GM10266 (cell line): ENCODE data around the gene ACTR5.

ENCODE experiments used
- DNase-seq: peaks from one replicate; pipeline ENCODE4 v3.0.0; 2012; ENCODE audit errors: extremely low spot score
- CTCF ChIP-seq: IDR thresholded peaks from 2 replicates; pipeline ENCODE4 v1.5.1; 2012; ENCODE audit warnings: mild to moderate bottlenecking, low read depth; ENCODE audit not compliant: control insufficient read depth, insufficient read depth; ENCODE audit errors: missing control alignments

Gene ACTR5

GRCh38 chr20:38798266-38798665 is 50.0 kb downstream of the ACTR5 start:
- TF ChIP-seq CTCF, result no peak
- DNase-seq, result no peak

- DNase-seq, result no peak
- TF ChIP-seq CTCF, result no peak
Measured at GRCh38 chr20:38799203-38799602, 50.9 kb downstream of the ACTR5 start.

- TF ChIP-seq CTCF, result no peak
- no peak for DNase-seq
Measured at GRCh38 chr20:38800882-38801281, 52.6 kb downstream of the ACTR5 start.

- no peak for DNase-seq
- no peak for TF ChIP-seq CTCF
Measured at GRCh38 chr20:38804221-38804620, 56.0 kb downstream of the ACTR5 start.

GRCh38 chr20:38804682-38805501 is 56.6 kb downstream of the ACTR5 start:
- DNase-seq, result peak; percentile 72
- no peak for TF ChIP-seq CTCF

- TF ChIP-seq CTCF, result no peak
- peak; percentile 87 for DNase-seq
Measured at GRCh38 chr20:38805502-38805957, 57.3 kb downstream of the ACTR5 start, which contains the start of gene PPP1R16B. PPP1R16B (plus strand) TSS chr20:38805697; CDS start chr20:38835926, 30,229 bp downstream.

- peak; percentile 52 for DNase-seq
Measured at GRCh38 chr20:38805958-38806854, 57.9 kb downstream of the ACTR5 start.

More at GRCh38 chr20:38805958-38806854, 57.9 kb downstream of the ACTR5 start:
- TF ChIP-seq CTCF, result peak; percentile 52
